MM.1S (cell line): ENCODE results near the gene ALDH1A2.

Source experiments
- DNase-seq: peaks from one replicate; pipeline ENCODE4 v3.0.0-alpha.2; 2015
- H2AFZ ChIP-seq: fragments of 300-600 bp; sonication (generic); 2 replicates; pipeline ENCODE4 v1.6.0; 2016; ENCODE audit warnings: antibody characterized with exemption, low read length
- H3F3A ChIP-seq: fragments of 300-600 bp; sonication (generic); 2 replicates; pipeline ENCODE4 v1.6.1; 2016; ENCODE audit warnings: mild to moderate bottlenecking, antibody characterized with exemption, low read length, moderate library complexity, mixed read lengths; ENCODE audit not compliant: insufficient read depth
- H3K27ac ChIP-seq: fragments of 300-600 bp; sonication (generic); 2 replicates; pipeline ENCODE4 v1.5.1; 2016; ENCODE audit warnings: mild to moderate bottlenecking, low read length
- H3K27me3 ChIP-seq: fragments of 300-600 bp; sonication (generic); replicated peaks from 2 replicates; pipeline ENCODE4 v1.6.0; 2016; ENCODE audit warnings: low read length; ENCODE audit not compliant: insufficient read depth
- H3K36me3 ChIP-seq: fragments of 300-600 bp; sonication (generic); replicated peaks from 2 replicates; pipeline ENCODE4 v1.6.1; 2016; ENCODE audit warnings: mild to moderate bottlenecking, low read length, mixed read lengths; ENCODE audit not compliant: insufficient read depth
- H3K4me1 ChIP-seq: fragments of 300-600 bp; sonication (generic); 2 replicates; pipeline ENCODE4 v1.6.1; 2016; ENCODE audit warnings: low read length, mixed read lengths
- H3K4me2 ChIP-seq: fragments of 300-600 bp; sonication (generic); 2 replicates; pipeline ENCODE4 v1.6.0; 2016; ENCODE audit warnings: low read depth, low read length
- H3K4me3 ChIP-seq: fragments of 300-600 bp; sonication (generic); 2 replicates; pipeline ENCODE4 v1.5.1; 2016; ENCODE audit warnings: low read length, mixed read lengths
- H3K79me2 ChIP-seq: fragments of 300-600 bp; sonication (generic); 2 replicates; pipeline ENCODE4 v1.6.1; 2016; ENCODE audit warnings: mixed run types, low read length, mixed read lengths
- H3K9ac ChIP-seq: fragments of 300-600 bp; sonication (generic); 2 replicates; pipeline ENCODE4 v1.6.1; 2016; ENCODE audit warnings: low read length, mixed read lengths
- H3K9me2 ChIP-seq: fragments of 300-600 bp; sonication (generic); replicated peaks from 2 replicates; pipeline ENCODE4 v1.6.1; 2016; ENCODE audit warnings: mild to moderate bottlenecking, low read length, mixed read lengths; ENCODE audit not compliant: insufficient read depth
- H3K9me3 ChIP-seq: fragments of 300-600 bp; sonication (generic); replicated peaks from 2 replicates; pipeline ENCODE4 v1.6.1; 2016; ENCODE audit warnings: mild to moderate bottlenecking, low read length, mixed read lengths; ENCODE audit not compliant: insufficient read depth
- H4K20me1 ChIP-seq: fragments of 300-600 bp; sonication (generic); 2 replicates; pipeline ENCODE4 v1.6.1; 2016; ENCODE audit warnings: mild to moderate bottlenecking, low read length, moderate library complexity, mixed read lengths; ENCODE audit not compliant: insufficient read depth
- EZH2 ChIP-seq: fragments of 300-600 bp; sonication (generic); optimal IDR thresholded peaks from 2 replicates; pipeline ENCODE3; 2017; ENCODE audit warnings: low read depth, mild to moderate bottlenecking, antibody characterized with exemption, low read length, mixed read lengths
- EZH2phosphoT487 ChIP-seq: fragments of 300-600 bp; sonication (generic); IDR thresholded peaks from 2 replicates; pipeline ENCODE4 v1.6.1; 2018; ENCODE audit warnings: antibody characterized with exemption, low read length
- TF ChIP-seq, protein P1 (sequence below): fragments of 300-600 bp; sonication (generic); IDR thresholded peaks from 2 replicates; pipeline ENCODE4 v1.5.1; 2016; ENCODE audit warnings: antibody characterized with exemption, low read length, mixed read lengths

ALDH1A2 gene

DNA sequence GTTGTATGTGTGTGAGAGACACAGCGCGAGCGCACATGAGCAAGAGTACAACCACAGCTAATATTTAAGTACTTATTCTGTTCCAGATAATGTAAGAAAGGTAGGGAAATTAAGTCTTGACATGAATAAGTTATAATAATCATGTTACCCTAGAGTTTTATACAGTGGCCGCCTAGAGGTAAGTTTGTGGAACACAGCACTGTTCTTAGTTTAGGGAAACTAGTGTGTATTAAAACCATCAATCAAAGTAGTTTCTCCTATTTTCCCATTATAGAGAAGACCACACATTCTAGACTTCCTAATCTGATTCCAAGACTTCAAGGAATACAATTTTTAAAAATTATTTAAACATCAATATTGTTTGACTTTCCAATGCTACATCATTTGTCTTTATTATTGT is 9.5 kb downstream of the ALDH1A2 start:
- H3K27me3 ChIP-seq = no peaks in the 10 kb centered on the region
- no peak overlapping the region for H2AFZ ChIP-seq
- no peak for DNase-seq
- TF ChIP-seq EZH2 = no peak
- TF ChIP-seq, protein P1, sequence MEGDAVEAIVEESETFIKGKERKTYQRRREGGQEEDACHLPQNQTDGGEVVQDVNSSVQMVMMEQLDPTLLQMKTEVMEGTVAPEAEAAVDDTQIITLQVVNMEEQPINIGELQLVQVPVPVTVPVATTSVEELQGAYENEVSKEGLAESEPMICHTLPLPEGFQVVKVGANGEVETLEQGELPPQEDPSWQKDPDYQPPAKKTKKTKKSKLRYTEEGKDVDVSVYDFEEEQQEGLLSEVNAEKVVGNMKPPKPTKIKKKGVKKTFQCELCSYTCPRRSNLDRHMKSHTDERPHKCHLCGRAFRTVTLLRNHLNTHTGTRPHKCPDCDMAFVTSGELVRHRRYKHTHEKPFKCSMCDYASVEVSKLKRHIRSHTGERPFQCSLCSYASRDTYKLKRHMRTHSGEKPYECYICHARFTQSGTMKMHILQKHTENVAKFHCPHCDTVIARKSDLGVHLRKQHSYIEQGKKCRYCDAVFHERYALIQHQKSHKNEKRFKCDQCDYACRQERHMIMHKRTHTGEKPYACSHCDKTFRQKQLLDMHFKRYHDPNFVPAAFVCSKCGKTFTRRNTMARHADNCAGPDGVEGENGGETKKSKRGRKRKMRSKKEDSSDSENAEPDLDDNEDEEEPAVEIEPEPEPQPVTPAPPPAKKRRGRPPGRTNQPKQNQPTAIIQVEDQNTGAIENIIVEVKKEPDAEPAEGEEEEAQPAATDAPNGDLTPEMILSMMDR = no peak; the same call in 1 of the 2 replicates
- no peak for TF ChIP-seq EZH2phosphoT487
- no peaks in the 10 kb centered on the region for H3K36me3 ChIP-seq
- H4K20me1 ChIP-seq = no peaks in the 10 kb centered on the region
- no peak overlapping the region for H3K4me3 ChIP-seq
- H3F3A ChIP-seq = no peaks in the 10 kb centered on the region
- H3K4me1 ChIP-seq = 0 out of 2 replicates have a peak, but pooled peaks cover 3% of the 10 kb centered on the region
- H3K4me2 ChIP-seq = no peak overlapping the region
- H3K9me3 ChIP-seq = no peaks in the 10 kb centered on the region
- H3K9me2 ChIP-seq = no peaks in the 10 kb centered on the region
- H3K9ac ChIP-seq = no peak overlapping the region
- H3K27ac ChIP-seq = no peak overlapping the region
- no peaks in the 10 kb centered on the region for H3K79me2 ChIP-seq

DNA sequence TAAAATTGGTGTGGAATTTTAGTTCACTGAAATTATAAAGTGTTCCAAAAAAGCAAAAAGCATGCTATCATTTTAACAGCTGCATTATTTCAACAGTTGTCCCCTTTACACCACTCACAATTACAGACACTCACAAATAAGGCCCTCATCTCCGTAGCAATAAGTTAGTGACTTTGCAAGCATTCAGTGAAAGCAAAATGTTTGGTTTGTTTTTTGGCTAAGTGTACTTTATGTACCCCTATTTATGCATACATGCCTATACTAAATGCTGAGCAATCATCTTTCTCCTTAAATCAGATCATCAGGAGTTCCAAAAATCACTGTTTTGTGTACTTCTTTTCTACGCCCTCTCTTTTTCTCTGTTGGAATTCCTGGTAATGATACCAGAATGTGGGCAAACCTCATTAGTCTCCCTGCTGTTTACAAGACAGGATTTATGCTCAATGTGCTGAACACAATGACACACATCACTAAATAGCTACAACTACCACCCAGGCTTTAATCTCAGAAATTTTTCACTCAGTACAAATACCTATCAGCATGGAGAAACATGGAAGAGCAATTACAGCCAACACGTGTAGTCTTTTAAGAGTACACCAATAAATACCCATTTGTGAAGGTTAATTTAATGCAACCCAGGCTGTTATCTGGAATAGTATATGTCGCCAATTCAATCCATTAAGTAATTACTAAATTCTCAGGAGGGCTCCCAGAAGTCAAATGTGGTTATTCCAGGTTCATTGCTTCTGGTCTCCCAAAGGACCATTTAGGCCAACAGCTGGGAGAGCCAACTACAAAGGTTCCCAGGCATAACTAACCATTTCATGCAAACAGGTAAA is 12.0 kb downstream of the ALDH1A2 start:
- H3K9me3 ChIP-seq = no peaks in the 10 kb centered on the region
- H3K27ac ChIP-seq = no peak overlapping the region
- 0 out of 2 replicates have a peak, but pooled peaks cover 3% of the 10 kb centered on the region for H3K4me1 ChIP-seq
- H4K20me1 ChIP-seq = no peaks in the 10 kb centered on the region
- no peak overlapping the region for H3K4me3 ChIP-seq
- no peak overlapping the region for H2AFZ ChIP-seq
- no peak overlapping the region for H3K4me2 ChIP-seq
- H3K36me3 ChIP-seq = no peaks in the 10 kb centered on the region
- H3K9me2 ChIP-seq = no peaks in the 10 kb centered on the region
- no peak overlapping the region for H3K9ac ChIP-seq
- TF ChIP-seq EZH2 = no peak
- TF ChIP-seq EZH2phosphoT487 = no peak
- TF ChIP-seq, protein P1 = no peak
- no peaks in the 10 kb centered on the region for H3K27me3 ChIP-seq
- no peak for DNase-seq
- no peaks in the 10 kb centered on the region for H3F3A ChIP-seq
- no peaks in the 10 kb centered on the region for H3K79me2 ChIP-seq

DNA sequence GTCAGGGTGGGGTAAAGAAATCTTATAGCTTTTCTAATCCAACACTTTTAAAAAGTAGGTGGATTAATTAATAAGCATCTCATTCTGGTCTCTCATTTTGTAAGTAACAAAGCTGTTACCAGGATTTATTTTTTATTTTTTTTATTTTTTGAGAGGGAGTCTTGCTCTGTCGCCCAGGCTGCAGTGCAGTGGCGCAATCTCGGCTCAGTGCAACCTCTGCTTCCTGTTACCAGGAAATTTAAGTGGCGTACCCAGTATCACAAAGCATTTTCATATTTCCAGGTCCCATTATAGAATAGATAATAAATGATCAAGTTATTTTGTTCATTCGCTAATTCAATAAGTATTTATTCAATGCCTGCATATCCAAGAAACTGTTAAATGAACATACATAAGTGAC is 13.2 kb downstream of the ALDH1A2 start:
- TF ChIP-seq EZH2 (no peak), EZH2phosphoT487 (no peak)
- Histone ChIP-seq H3K27ac (no peak overlapping the region), H3K79me2 (no peaks in the 10 kb centered on the region), H3K4me2 (no peak overlapping the region), H3K9me2 (no peaks in the 10 kb centered on the region), H3F3A (no peaks in the 10 kb centered on the region), H3K9ac (no peak overlapping the region), H2AFZ (no peak overlapping the region), H3K9me3 (no peaks in the 10 kb centered on the region), H3K4me3 (no peak overlapping the region), H3K4me1 (no peaks in the 10 kb centered on the region), H3K27me3 (no peaks in the 10 kb centered on the region), H3K36me3 (no peaks in the 10 kb centered on the region), H4K20me1 (no peaks in the 10 kb centered on the region)
- DNase-seq = no peak
